ENCODE data around the gene TPP2.

- no peak for TF ChIP-seq YY1 (IDR thresholded peaks at IDR 0.05)
- TF ChIP-seq CTCF (IDR thresholded peaks at IDR 0.05; ENCODE audit: low read depth, low read length, missing input control), result no peak
- TF ChIP-seq TAF1 (conservative IDR thresholded peaks at IDR 0.05), result no peak
- TF ChIP-seq REST (IDR thresholded peaks at IDR 0.05), result peak; percentile 10
- no peak for TF ChIP-seq GABPA (IDR thresholded peaks at IDR 0.05 in 1 of 2, conservative IDR thresholded peaks at IDR 0.05 in 1 of 2)
Measured at GRCh38 chr13:102597029-102597961, 509 bp downstream of the TPP2 start.

Measured in liver (tissue), 3 donors.